Measurements from ENCODE around the gene TP73. TPM values are rescaled to one million over a fixed set of nuclear protein-coding genes. Genes with fewer than 3 reads are reported as not detected.

The TP73 gene
- total RNA-seq, 1 experiment from 2014 or later: 19.2 TPM

GRCh38 chr1:3740752-3741151 is 88.4 kb downstream of the TP73 start:
- intact Hi-C loops (cut with micrococcal nuclease): no loop called here
- RAD21 ChIA-PET (ENCODE audit: low non-redundant PET in 1 of 2, low total read pairs in 2 of 2, uncharacterized antibody in 2 of 2, unreplicated experiment in 2 of 2): no interaction called here
- POLR2A ChIA-PET: no interaction called here

More at GRCh38 chr1:3740752-3741151, 88.4 kb downstream of the TP73 start:
- no TSS peak for BruUV-seq (replicated peaks)
- H3K9me3 ChIP-seq (ENCODE audit: control insufficient read depth in 1 of 2, insufficient read depth in 1 of 2, low read depth in 1 of 2, low read length in 2 of 2): no peaks in the 10 kb centered on the region
- H2AFZ ChIP-seq (ENCODE audit: low read depth, low read length, poor library complexity, severe bottlenecking): no peak overlapping the region
- H3K4me2 ChIP-seq (ENCODE audit: low read length): no peak overlapping the region
- H3K4me3 ChIP-seq (replicated peaks in 1 of 2; ENCODE audit: low read depth in 1 of 2, low read length in 2 of 2): no peak overlapping the region
- CTCF ChIA-PET: no interaction called here
- H3K9ac ChIP-seq (ENCODE audit: low read length): no peak overlapping the region
- ATAC-seq (no peak), DNase-seq (ENCODE audit: low read depth, low spot score) (no peak)
- H3K4me1 ChIP-seq (ENCODE audit: control insufficient read depth in 1 of 2, insufficient read depth in 2 of 2, low read length in 2 of 2): no peaks in the 10 kb centered on the region
- no peaks in the 10 kb centered on the region for H4K20me1 ChIP-seq (ENCODE audit: insufficient read depth)
- H3K27me3 ChIP-seq (ENCODE audit: insufficient read depth, low read length): no peaks in the 10 kb centered on the region
- H3K27ac ChIP-seq (ENCODE audit: low read depth, low read length): no peak overlapping the region
- H3K36me3 ChIP-seq (ENCODE audit: control insufficient read depth in 1 of 2, insufficient read depth in 2 of 2, low read length in 2 of 2): no peaks in the 10 kb centered on the region
- H3K9me2 ChIP-seq (ENCODE audit: insufficient read depth): no peaks in the 10 kb centered on the region
- H3K79me2 ChIP-seq (ENCODE audit: insufficient read depth, low read length): no peaks in the 10 kb centered on the region
- TF ChIP-seq ZBTB33 (IDR thresholded peaks at IDR 0.05; ENCODE audit: extremely low read depth, insufficient replicate concordance, low read length): no peak
- TF ChIP-seq FOSL1 (IDR thresholded peaks at IDR 0.05; ENCODE audit: low read depth): no peak
- TF ChIP-seq ZNF274 (IDR thresholded peaks at IDR 0.05; ENCODE audit: low read depth, low read length): no peak
- no peak for TF ChIP-seq POLR2AphosphoS5 (IDR thresholded peaks at IDR 0.05; ENCODE audit: low read depth, low read length)
- TF ChIP-seq SP1 (IDR thresholded peaks at IDR 0.05; ENCODE audit: low read depth): no peak
- no peak for TF ChIP-seq ATF3 (IDR thresholded peaks at IDR 0.05)
